HCT116 (cell line): ENCODE results near the gene ACADSB. TPM values are rescaled to one million over a fixed set of nuclear protein-coding genes. Genes with fewer than 3 reads are reported as not detected.

Experiments
- ATAC-seq: fragments of 200-7000 bp; cut with Tn5 transposase; 2 replicates; pipeline ENCODE4 v1.9.1; 2020; ENCODE audit warnings: mild to moderate bottlenecking, moderate library complexity
- BruUV-seq: library from RNA; stranded (reverse); fragments of 400-500 nt; replicated peaks from 2 replicates; lab custom pipeline; 2021; lab: Mats Ljungman, UMichigan
- CTCF ChIA-PET: fragments of 300-600 bp; sonication (Branson Sonifier 250); formaldehyde crosslinking; loops from one replicate; lab custom pipeline; 2021; ENCODE audit warnings: antibody characterized with exemption; lab: Charles Lee
- POLR2A ChIA-PET: fragments of 300-600, 350-600 bp; sonication (Branson Sonifier 250); formaldehyde crosslinking; loops from one replicate; lab custom pipeline; 2021; ENCODE audit warnings: antibody characterized with exemption; lab: Charles Lee
- RAD21 ChIA-PET, 2 experiments: fragments of 300-600 bp; sonication (Branson Sonifier 250); formaldehyde crosslinking; loops; one replicate each; lab custom pipeline; 2023; ENCODE audit warnings: low total read pairs in 2 of 2; ENCODE audit not compliant: uncharacterized antibody in 2 of 2, unreplicated experiment in 2 of 2, low non-redundant PET in 1 of 2; lab: Charles Lee
- DNase-seq: peaks from one replicate; pipeline ENCODE4 v3.0.0-alpha.2; 2010; ENCODE audit warnings: low read depth, low spot score
- H2AFZ ChIP-seq: fragments of 200-600 bp; shearing (Covaris generic), sonication (generic); 2 replicates; pipeline ENCODE4 v1.6.1; 2017; ENCODE audit warnings: low read depth, mixed run types, mixed read lengths, antibody characterized with exemption, low read length; ENCODE audit not compliant: poor library complexity, severe bottlenecking
- H3K27ac ChIP-seq: 2 replicates; pipeline ENCODE4 v1.5.1; 2012; ENCODE audit warnings: low read depth, low read length
- H3K27me3 ChIP-seq: fragments of 200-600 bp; sonication (generic); 2 replicates; pipeline ENCODE4 v1.6.1; 2016; ENCODE audit warnings: mixed run types, low read length, mixed read lengths; ENCODE audit not compliant: insufficient read depth
- H3K36me3 ChIP-seq, 2 experiments: fragments of 200-500 bp in 1 of 2; fragments of 200-600 bp in 1 of 2; sonication (Bioruptor generic) in 1 of 2; sonication (generic) in 1 of 2; 2 replicates each; pipeline versions ENCODE4 v1.5.1 to v1.6.1; 2014 to 2016; ENCODE audit warnings: low read length in 2 of 2, inconsistent platforms in 1 of 2, mixed read lengths in 1 of 2, mixed run types in 1 of 2; ENCODE audit not compliant: insufficient read depth in 2 of 2, control insufficient read depth in 1 of 2
- H3K4me1 ChIP-seq, 2 experiments: fragments of 200-600 bp in 1 of 2; sonication (generic) in 1 of 2; 2 replicates each; pipeline versions ENCODE4 v1.5.1 to v1.6.1; 2012 to 2017; ENCODE audit warnings: low read length in 2 of 2, inconsistent platforms in 1 of 2, mild to moderate bottlenecking in 1 of 2, mixed read lengths in 1 of 2, mixed run types in 1 of 2, moderate library complexity in 1 of 2; ENCODE audit not compliant: insufficient read depth in 2 of 2, control insufficient read depth in 1 of 2
- H3K4me2 ChIP-seq: fragments of 200-600 bp; sonication (generic); 2 replicates; pipeline ENCODE4 v1.6.1; 2017; ENCODE audit warnings: mixed run types, low read length, mixed read lengths
- H3K4me3 ChIP-seq, 2 experiments: fragments of 200-600 bp in 1 of 2; sonication (generic) in 1 of 2; replicated peaks in 1 of 2; 2 replicates each; pipeline ENCODE4 v1.5.1; 2011 to 2016; ENCODE audit warnings: low read length in 2 of 2, control low read depth in 1 of 2, low read depth in 1 of 2, mild to moderate bottlenecking in 1 of 2, mixed read lengths in 1 of 2, mixed run types in 1 of 2
- H3K79me2 ChIP-seq: fragments of 200-600 bp; sonication (generic); 2 replicates; pipeline ENCODE4 v1.6.1; 2017; ENCODE audit warnings: mild to moderate bottlenecking, mixed run types, low read length, moderate library complexity, mixed read lengths; ENCODE audit not compliant: insufficient read depth
- H3K9ac ChIP-seq: fragments of 200-600 bp; sonication (generic); 2 replicates; pipeline ENCODE4 v1.6.1; 2016; ENCODE audit warnings: low read length, mixed read lengths
- H3K9me2 ChIP-seq: fragments of 200-600 bp; sonication (generic), shearing (Covaris generic); 2 replicates; pipeline ENCODE4 v1.6.1; 2017; ENCODE audit warnings: mixed run types, mild to moderate bottlenecking, moderate library complexity; ENCODE audit not compliant: insufficient read depth
- H3K9me3 ChIP-seq, 2 experiments: fragments of 200-500 bp in 1 of 2; fragments of 200-600 bp in 1 of 2; sonication (Bioruptor generic) in 1 of 2; sonication (generic) in 1 of 2; 2 replicates each; pipeline ENCODE4 v1.6.1; 2014 to 2017; ENCODE audit warnings: low read length in 2 of 2, mixed read lengths in 2 of 2, inconsistent platforms in 1 of 2, low read depth in 1 of 2, mild to moderate bottlenecking in 1 of 2, mixed run types in 1 of 2, moderate library complexity in 1 of 2; ENCODE audit not compliant: control insufficient read depth in 1 of 2, insufficient read depth in 1 of 2
- H4K20me1 ChIP-seq: fragments of 200-600 bp; sonication (generic), shearing (Covaris generic); 2 replicates; pipeline ENCODE4 v1.6.1; 2017; ENCODE audit warnings: mixed run types, mild to moderate bottlenecking, moderate library complexity; ENCODE audit not compliant: insufficient read depth
- ATF3 ChIP-seq: IDR thresholded peaks from 2 replicates; pipeline ENCODE4 v1.6.1; 2012
- CBX3 ChIP-seq: IDR thresholded peaks from 2 replicates; pipeline ENCODE4 v1.6.1; 2012; ENCODE audit warnings: low read depth
- CEBPB ChIP-seq: IDR thresholded peaks from 2 replicates; pipeline ENCODE4 v1.6.1; 2012; ENCODE audit warnings: low read depth
- EGR1 ChIP-seq: IDR thresholded peaks from 2 replicates; pipeline ENCODE4 v1.6.1; 2012; ENCODE audit warnings: low read depth
- ELF1 ChIP-seq: IDR thresholded peaks from 2 replicates; pipeline ENCODE4 v1.6.1; 2012; ENCODE audit warnings: low read depth, borderline replicate concordance
- EZH2 ChIP-seq: fragments of 200-600 bp; sonication (generic); IDR thresholded peaks from 2 replicates; pipeline ENCODE4 v1.6.1; 2017; ENCODE audit warnings: antibody characterized with exemption, mixed run types
- EZH2phosphoT487 ChIP-seq: fragments of 200-600 bp; IDR thresholded peaks from 2 replicates; pipeline ENCODE4 v1.6.1; 2018; ENCODE audit warnings: antibody characterized with exemption, borderline replicate concordance
- FOSL1 ChIP-seq: IDR thresholded peaks from 2 replicates; pipeline ENCODE4 v1.6.1; 2012; ENCODE audit warnings: low read depth
- JUND ChIP-seq: IDR thresholded peaks from 2 replicates; pipeline ENCODE4 v1.6.1; 2012
- POLR2A ChIP-seq: IDR thresholded peaks from 2 replicates; pipeline ENCODE4 v1.7.0; 2011; ENCODE audit warnings: borderline replicate concordance; ENCODE audit not compliant: insufficient read depth, insufficient read length; ENCODE audit errors: extremely low read depth
- POLR2AphosphoS5 ChIP-seq: IDR thresholded peaks from 2 replicates; pipeline ENCODE4 v1.6.1; 2011; ENCODE audit warnings: mild to moderate bottlenecking, low read depth, low read length, moderate library complexity
- RAD21 ChIP-seq: IDR thresholded peaks from 2 replicates; pipeline ENCODE4 v1.6.1; 2012; ENCODE audit warnings: low read depth, mild to moderate bottlenecking
- REST ChIP-seq: IDR thresholded peaks from 2 replicates; pipeline ENCODE4 v1.6.1; 2012; ENCODE audit warnings: low read depth
- SIN3A ChIP-seq: IDR thresholded peaks from 2 replicates; pipeline ENCODE4 v1.6.1; 2012; ENCODE audit warnings: low read depth
- SP1 ChIP-seq: IDR thresholded peaks from 2 replicates; pipeline ENCODE4 v1.6.1; 2012; ENCODE audit warnings: low read depth
- SRF ChIP-seq: IDR thresholded peaks from 2 replicates; pipeline ENCODE4 v1.6.1; 2012; ENCODE audit warnings: low read depth
- TCF7L2 ChIP-seq: IDR thresholded peaks from 2 replicates; pipeline ENCODE4 v1.7.0; 2011; ENCODE audit warnings: borderline replicate concordance, inconsistent platforms; ENCODE audit not compliant: insufficient read depth, insufficient read length; ENCODE audit errors: extremely low read depth
- YY1 ChIP-seq: IDR thresholded peaks from 2 replicates; pipeline ENCODE4 v1.6.1; 2011; ENCODE audit warnings: low read length, low read depth, moderate library complexity, mild to moderate bottlenecking; ENCODE audit not compliant: insufficient replicate concordance; ENCODE audit errors: extremely low read depth
- ZFX ChIP-seq: fragments of 450-650 bp; IDR thresholded peaks from 2 replicates; pipeline ENCODE4 v1.6.1; 2017
- ZNF274 ChIP-seq: fragments of 200-500 bp; sonication (Bioruptor generic); IDR thresholded peaks from 2 replicates; pipeline ENCODE4 v1.6.1; 2014; ENCODE audit warnings: mild to moderate bottlenecking, low read depth, low read length, inconsistent platforms
- intact Hi-C: fragments of 100-400 bp; cut with micrococcal nuclease; formaldehyde crosslinking; loops from 2 replicates; pipeline ENCODE4 v1.10.0; 2022
- total RNA-seq: library from RNA; stranded (reverse); gene quantifications from one replicate; pipeline ENCODE4 v1.2.1, GENCODE V29; 2021; ENCODE audit not compliant: unreplicated experiment

Gene ACADSB
- total RNA-seq, 1 experiment from 2014 or later, result 33.3 TPM

- POLR2A ChIA-PET, result no interaction called here
- Histone ChIP-seq H4K20me1 (no peaks in the 10 kb centered on the region), H3K4me1 (no peaks in the 10 kb centered on the region), H2AFZ (no peak overlapping the region), H3K27ac (no peak overlapping the region), H3K27me3 (no peaks in the 10 kb centered on the region), H3K4me3 (no peak overlapping the region), H3K9me3 (no peaks in the 10 kb centered on the region), H3K79me2 (no peaks in the 10 kb centered on the region), H3K36me3 (no peaks in the 10 kb centered on the region), H3K9ac (no peak overlapping the region), H3K9me2 (no peaks in the 10 kb centered on the region), H3K4me2 (no peak overlapping the region)
- no peak for DNase-seq
- intact Hi-C loops, result no loop called here
- ATAC-seq, result no peak
- CTCF ChIA-PET, result interaction anchor here (0.9 to 1.6 kb wide), 2 partner anchors 17 to 534 kb away, joined by 3 to 4 read pairs; no protein-coding TSS in a partner anchor
- TF ChIP-seq ATF3 (no peak), YY1 (no peak)
- no TSS peak for BruUV-seq
- RAD21 ChIA-PET, result no interaction called here
Measured at GRCh38 chr10:123038782-123039631, 30.2 kb downstream of the ACADSB start.

GRCh38 chr10:123039632-123039930 lies 30.8 kb downstream of the ACADSB start:
- Histone ChIP-seq H3K9ac (no peak overlapping the region), H3K9me2 (no peaks in the 10 kb centered on the region), H3K27me3 (no peaks in the 10 kb centered on the region), H3K4me1 (no peaks in the 10 kb centered on the region), H3K4me3 (no peak overlapping the region), H3K9me3 (no peaks in the 10 kb centered on the region), H2AFZ (no peak overlapping the region), H3K79me2 (no peaks in the 10 kb centered on the region), H3K27ac (no peak overlapping the region), H4K20me1 (no peaks in the 10 kb centered on the region), H3K4me2 (no peak overlapping the region), H3K36me3 (no peaks in the 10 kb centered on the region)
- ChIA-PET POLR2A (no interaction called here), RAD21 (no interaction called here), CTCF (no interaction called here)
- DNase-seq (no peak), ATAC-seq (no peak)
- intact Hi-C loops, result no loop called here
- no TSS peak for BruUV-seq
- TF ChIP-seq SRF (no peak), POLR2A (no peak), JUND (no peak), SIN3A (no peak), REST (no peak), FOSL1 (no peak), ELF1 (no peak), CBX3 (no peak), EZH2phosphoT487 (no peak), POLR2AphosphoS5 (no peak), TCF7L2 (no peak), RAD21 (no peak), EGR1 (no peak), CEBPB (no peak), EZH2 (no peak), ZNF274 (no peak), SP1 (no peak), ZFX (no peak), YY1 (no peak)
